HFFc6 (cell line): ENCODE measurements around the gene SMG6. TPM values are rescaled to one million over a fixed set of nuclear protein-coding genes. Genes with fewer than 3 reads are reported as not detected.

Source experiments
- DNase-seq: peaks from one replicate; pipeline ENCODE4 v3.0.0-alpha.2; 2018
- H3K27ac Mint-ChIP-seq: 2 replicates; pipeline ENCODE4 v1.8.0; 2020; ENCODE audit warnings: mild to moderate bottlenecking, mixed read lengths
- H3K27me3 Mint-ChIP-seq: 2 replicates; pipeline ENCODE4 v1.8.0; 2021; ENCODE audit warnings: mild to moderate bottlenecking, moderate library complexity, mixed read lengths; ENCODE audit not compliant: insufficient read depth
- H3K36me3 Mint-ChIP-seq: 2 replicates; pipeline ENCODE4 v1.8.0; 2021; ENCODE audit warnings: low read depth, mixed read lengths
- H3K4me1 Mint-ChIP-seq: 2 replicates; pipeline ENCODE4 v1.8.0; 2020; ENCODE audit warnings: low read depth, mixed read lengths
- H3K4me3 Mint-ChIP-seq: 2 replicates; pipeline ENCODE4 v1.8.0; 2020; ENCODE audit warnings: mild to moderate bottlenecking, moderate library complexity, mixed read lengths
- H3K9me3 Mint-ChIP-seq: 2 replicates; pipeline ENCODE4 v1.8.0; 2020; ENCODE audit warnings: mild to moderate bottlenecking, mixed read lengths
- total RNA-seq, 6 experiments: library from RNA; stranded (reverse); fragmentation: NEBNext Ultra II Directional; extraction: Animal tissue kit (Norgen Biotek cat#: 25700); gene quantifications; 2 replicates in 1 of 6; 3 replicates in 5 of 6; pipeline ENCODE4 v1.2.3, GENCODE V29; 2021
- TF ChIP-seq, protein P1 (sequence below): fragments of 200-600 bp; sonication (generic); IDR thresholded peaks from 2 replicates; pipeline ENCODE4 v1.5.0; 2021; ENCODE audit warnings: antibody characterized with exemption, mild to moderate bottlenecking

SMG6 gene
- total RNA-seq, 6 experiments from 2014 or later: 29.5 to 37.4 (median 31.8) TPM

DNA sequence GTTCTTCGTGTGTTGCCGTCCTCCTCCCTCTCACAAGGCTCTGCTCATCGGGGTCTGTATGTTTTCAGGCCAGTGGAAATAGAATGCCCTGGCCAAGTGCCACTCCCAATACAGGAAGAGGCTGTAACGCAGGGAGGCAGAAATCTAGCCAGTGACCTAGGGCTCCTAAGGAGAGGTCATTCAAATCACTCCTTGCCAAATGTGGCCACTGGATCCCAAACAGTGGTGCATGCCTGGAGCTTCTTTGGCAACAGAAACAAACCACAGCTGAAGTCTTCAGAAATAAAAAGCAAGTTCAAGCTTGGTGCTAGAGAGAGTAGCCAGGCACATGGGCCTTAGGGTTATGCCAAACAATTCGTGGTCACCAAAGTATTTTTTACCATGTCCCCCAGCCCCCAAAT is 66.1 kb downstream of the SMG6 start:
- no peak overlapping the region for H3K4me3 Mint-ChIP-seq
- peaks cover 75% of the 10 kb centered on the region for H3K4me1 Mint-ChIP-seq
- TF ChIP-seq, protein P1, sequence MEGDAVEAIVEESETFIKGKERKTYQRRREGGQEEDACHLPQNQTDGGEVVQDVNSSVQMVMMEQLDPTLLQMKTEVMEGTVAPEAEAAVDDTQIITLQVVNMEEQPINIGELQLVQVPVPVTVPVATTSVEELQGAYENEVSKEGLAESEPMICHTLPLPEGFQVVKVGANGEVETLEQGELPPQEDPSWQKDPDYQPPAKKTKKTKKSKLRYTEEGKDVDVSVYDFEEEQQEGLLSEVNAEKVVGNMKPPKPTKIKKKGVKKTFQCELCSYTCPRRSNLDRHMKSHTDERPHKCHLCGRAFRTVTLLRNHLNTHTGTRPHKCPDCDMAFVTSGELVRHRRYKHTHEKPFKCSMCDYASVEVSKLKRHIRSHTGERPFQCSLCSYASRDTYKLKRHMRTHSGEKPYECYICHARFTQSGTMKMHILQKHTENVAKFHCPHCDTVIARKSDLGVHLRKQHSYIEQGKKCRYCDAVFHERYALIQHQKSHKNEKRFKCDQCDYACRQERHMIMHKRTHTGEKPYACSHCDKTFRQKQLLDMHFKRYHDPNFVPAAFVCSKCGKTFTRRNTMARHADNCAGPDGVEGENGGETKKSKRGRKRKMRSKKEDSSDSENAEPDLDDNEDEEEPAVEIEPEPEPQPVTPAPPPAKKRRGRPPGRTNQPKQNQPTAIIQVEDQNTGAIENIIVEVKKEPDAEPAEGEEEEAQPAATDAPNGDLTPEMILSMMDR: no peak
- peaks cover 2% of the 10 kb centered on the region; the same call in 1 of the 2 replicates for H3K27me3 Mint-ChIP-seq
- DNase-seq: no peak
- H3K27ac Mint-ChIP-seq: peak overlapping the region; percentile 83
- H3K9me3 Mint-ChIP-seq: no peaks in the 10 kb centered on the region
- H3K36me3 Mint-ChIP-seq: peaks cover 11% of the 10 kb centered on the region

DNA sequence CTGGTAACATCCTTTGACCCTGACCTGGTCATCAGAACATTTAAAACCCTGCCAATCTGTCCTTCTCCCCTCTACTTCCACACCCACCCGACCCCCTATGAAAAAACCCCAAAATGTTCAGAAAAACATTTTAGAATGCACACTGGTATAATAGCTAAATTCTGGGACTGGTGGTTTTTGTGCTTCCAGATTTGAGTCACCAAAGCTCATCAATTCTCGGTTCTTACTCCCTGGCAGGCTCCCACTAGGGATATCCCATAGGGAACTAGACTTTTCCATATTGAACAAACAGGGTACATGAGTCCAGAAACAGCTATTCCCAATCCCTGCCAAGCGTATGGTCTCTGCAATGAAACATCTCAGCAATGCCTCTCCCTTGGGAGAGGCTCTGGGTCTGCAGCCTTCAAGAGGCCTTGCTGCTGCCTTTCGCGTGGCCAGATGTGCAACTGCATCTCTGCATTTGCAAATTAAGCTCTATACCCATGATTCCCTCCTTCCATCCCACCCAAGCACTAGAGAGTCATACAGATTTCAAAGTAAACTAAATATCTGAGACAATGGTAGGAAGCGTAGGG is 67.7 kb downstream of the SMG6 start:
- H3K9me3 Mint-ChIP-seq: no peaks in the 10 kb centered on the region
- H3K4me1 Mint-ChIP-seq: peaks cover 77% of the 10 kb centered on the region
- H3K36me3 Mint-ChIP-seq: 0 out of 2 replicates have a peak, but pooled peaks cover 5% of the 10 kb centered on the region
- TF ChIP-seq, protein P1: no peak
- DNase-seq: no peak
- peak overlapping the region; percentile 17; the same call in 1 of the 2 replicates for H3K27ac Mint-ChIP-seq
- H3K27me3 Mint-ChIP-seq: peaks cover 2% of the 10 kb centered on the region; the same call in 1 of the 2 replicates
- no peak overlapping the region for H3K4me3 Mint-ChIP-seq

DNA sequence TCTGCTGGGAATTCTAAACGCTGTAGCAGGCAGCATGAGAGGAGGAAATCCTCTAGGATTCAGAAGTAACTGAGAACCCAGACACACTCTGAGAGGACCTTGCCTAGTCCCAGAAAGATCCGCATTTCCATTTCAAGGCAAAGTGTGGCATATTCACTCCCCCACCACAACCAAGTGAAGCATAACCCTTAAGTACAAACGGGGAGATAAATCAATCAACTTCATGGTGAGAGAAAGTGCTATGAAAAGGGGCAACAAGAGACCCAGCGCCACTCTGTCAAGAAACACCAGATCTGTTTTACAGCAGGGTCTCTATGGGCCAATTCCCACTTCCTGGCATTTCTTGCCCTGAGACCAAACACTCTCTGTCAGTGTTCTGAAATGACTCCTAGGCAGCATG is 68.3 kb downstream of the SMG6 start:
- DNase-seq: no peak
- TF ChIP-seq, protein P1: no peak
- H3K27me3 Mint-ChIP-seq: peaks cover 2% of the 10 kb centered on the region; the same call in 1 of the 2 replicates
- no peaks in the 10 kb centered on the region for H3K9me3 Mint-ChIP-seq
- 0 out of 2 replicates have a peak, but pooled peaks cover 5% of the 10 kb centered on the region for H3K36me3 Mint-ChIP-seq
- no peak overlapping the region for H3K4me3 Mint-ChIP-seq
- peak overlapping the region; percentile 17 for H3K27ac Mint-ChIP-seq
- H3K4me1 Mint-ChIP-seq: peaks cover 77% of the 10 kb centered on the region

DNA sequence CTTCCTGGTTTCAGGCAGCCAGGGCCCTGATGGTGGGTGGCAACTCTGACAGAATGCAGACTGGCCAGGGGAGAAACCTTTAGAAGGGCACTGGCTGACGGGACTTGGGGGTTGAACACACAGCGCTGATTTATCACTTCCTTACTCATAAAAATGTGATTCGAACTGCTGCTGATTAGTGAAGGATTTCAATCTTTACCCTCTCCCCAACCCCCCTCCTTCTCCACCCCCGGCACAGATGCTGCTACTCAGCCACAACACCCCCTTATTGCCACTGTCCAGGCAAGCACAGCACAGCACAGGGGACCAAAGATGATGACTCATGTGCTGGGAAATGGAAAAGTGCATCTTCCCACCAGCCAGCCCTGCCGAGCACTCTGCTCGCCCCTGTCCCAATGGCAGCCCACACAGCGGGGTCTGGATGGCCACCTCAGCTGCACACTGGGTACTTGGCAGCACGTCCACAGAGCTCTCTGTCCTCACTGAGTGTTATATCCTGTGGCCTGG is 70.1 kb downstream of the SMG6 start:
- no peaks in the 10 kb centered on the region for H3K9me3 Mint-ChIP-seq
- 0 out of 2 replicates have a peak, but pooled peaks cover 5% of the 10 kb centered on the region for H3K36me3 Mint-ChIP-seq
- peak overlapping the region; percentile 88 for H3K27ac Mint-ChIP-seq

GRCh38 chr17:2232244-2232638 is 71.3 kb downstream of the SMG6 start:
- Mint-ChIP-seq H3K36me3 (0 out of 2 replicates have a peak, but pooled peaks cover 5% of the 10 kb centered on the region), H3K9me3 (no peaks in the 10 kb centered on the region), H3K27ac (peak overlapping the region; percentile 88), H3K4me1 (peaks cover 70% of the 10 kb centered on the region), H3K4me3 (peak overlapping the region; percentile 69), H3K27me3 (peaks cover 2% of the 10 kb centered on the region; the same call in 1 of the 2 replicates)
- DNase-seq: peak; percentile 85
- TF ChIP-seq, protein P1: no peak

More for the DNA sequence above, 70.1 kb downstream of the SMG6 start:
- Mint-ChIP-seq H3K4me3 (peak overlapping the region; percentile 69), H3K27me3 (peaks cover 2% of the 10 kb centered on the region; the same call in 1 of the 2 replicates), H3K4me1 (peaks cover 75% of the 10 kb centered on the region)
- TF ChIP-seq, protein P1: no peak
- DNase-seq: peak; percentile 57
